ENCODE measurements around the gene SLC25A17.
"Not testable (repeated sequence)": the region's sequence is repeated elsewhere in the genome, so short reads cannot be mapped to it uniquely, and the experiment has no call there.

Gene SLC25A17

DNA sequence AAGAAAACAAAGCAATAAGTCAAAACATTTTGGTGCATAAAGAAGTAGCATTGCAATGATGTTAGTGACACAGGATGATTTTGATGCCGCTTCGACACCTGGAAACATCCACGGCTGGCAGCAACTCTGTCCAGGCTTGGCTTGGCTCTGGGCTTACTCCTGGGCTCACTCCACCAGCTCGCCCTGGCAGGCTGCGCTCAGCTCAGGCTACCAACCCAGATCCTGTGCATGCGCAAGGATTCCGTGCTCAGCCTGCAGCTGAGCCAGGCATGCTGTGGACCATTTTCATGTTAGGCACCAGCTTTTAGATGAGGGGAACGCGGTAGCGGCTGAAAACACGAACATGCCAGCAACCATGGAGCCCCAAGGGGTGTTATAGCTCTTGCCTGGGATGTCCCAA lies 66.0 kb downstream of the SLC25A17 start:
- no peak for ATAC-seq

DNA sequence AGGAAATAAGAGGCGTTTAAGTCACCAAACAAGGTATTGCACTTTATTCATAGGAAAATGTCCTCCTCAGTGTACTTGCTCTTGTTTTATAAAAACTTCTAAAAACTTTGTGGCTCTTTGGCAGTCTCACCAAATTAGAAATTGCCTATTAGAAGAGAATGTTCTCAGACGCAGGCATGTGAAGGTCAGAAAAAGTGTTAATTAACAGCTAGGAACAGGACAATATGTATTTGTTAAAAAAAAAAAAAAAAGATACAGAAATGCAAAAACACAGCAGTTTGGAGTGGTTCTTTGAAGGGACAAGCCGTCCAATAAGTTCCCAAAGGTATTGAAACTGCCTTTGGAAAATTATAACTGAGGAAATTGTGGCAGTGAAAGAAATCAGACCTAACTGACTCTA lies 67.9 kb downstream of the SLC25A17 start:
- no peak for ATAC-seq

DNA sequence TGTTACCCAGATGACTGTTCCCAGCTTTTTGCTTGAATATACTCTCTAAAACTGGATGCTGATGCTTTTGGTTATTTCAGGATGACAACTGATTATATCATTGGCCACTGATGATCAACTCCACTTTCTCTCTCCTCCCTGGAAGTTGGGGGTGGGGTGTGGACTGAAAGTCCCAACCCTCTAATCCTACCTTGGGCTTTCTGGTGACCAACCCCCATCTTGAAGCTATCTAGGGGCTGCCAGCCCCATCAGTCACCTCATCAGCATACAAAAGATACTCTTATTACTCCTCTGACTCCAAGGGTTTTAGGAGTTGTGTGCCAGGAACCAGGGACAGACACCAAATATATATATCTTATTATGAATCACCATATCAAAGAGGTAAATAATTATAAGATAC lies 69.3 kb downstream of the SLC25A17 start:
- ATAC-seq = no peak

DNA sequence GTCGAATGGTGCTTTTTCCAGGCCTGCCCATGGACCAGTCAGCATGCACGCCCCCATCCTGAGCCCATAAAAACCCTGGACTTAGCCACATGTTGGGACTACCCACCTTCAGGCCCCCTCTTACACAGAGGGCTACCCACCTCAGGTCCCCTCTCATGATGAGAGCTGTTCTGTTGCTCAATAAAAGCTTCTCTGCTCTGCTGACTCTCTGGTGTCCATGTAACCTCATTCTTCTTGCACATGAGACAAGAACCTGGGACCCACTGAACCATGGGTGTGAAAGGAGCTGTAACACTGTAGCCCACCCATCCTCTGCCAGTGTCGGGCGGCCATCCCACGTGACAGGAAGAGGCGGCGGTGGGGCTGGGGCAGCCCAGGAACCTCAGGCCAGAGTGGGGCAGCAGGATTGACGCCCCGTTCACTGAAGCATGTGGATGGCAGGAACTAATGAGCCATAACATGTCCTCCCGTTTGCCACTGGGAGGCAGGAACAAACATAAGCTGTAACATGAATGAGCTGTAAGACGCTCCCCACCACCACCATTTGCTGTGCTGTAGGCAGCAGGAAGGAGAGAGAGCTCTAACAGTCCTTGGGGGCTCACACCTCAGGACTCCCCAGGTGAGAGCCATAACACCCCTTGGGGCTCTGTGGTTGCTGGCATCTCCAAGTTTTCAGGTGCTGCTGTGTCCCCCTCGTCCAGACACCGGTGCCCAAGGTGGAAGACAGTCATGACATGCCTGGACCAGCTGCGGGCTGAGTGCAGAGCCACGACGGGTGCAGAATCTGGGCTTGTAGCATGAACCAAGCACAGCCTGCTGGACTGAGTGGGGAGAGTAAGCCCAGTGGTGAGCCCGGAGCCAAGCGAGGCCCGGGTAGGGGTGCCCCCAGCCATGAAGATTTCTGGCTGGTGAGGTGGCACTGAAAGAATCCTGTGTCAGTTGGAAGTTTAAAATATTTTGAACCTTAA lies 70.5 kb downstream of the SLC25A17 start:
- no peak for ATAC-seq

DNA sequence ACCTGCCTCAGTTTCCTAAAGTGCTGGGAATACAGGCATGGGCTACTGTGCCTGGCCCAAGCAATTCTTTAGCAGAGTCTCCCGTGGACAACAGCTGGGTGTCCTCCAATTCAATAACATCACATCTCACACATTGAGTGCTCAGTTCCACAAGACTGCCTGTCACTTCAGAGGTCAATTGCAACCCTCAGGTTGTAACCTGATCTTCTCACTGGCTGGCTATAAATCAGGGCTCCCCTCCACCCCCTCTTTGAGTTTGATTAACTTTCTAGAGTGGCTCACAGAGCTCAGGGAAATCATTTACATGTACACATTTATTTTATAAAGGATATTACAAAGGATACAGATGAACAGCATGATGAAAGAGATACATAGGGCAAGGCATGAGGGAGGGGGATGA lies 71.8 kb downstream of the SLC25A17 start:
- no peak for ATAC-seq

DNA sequence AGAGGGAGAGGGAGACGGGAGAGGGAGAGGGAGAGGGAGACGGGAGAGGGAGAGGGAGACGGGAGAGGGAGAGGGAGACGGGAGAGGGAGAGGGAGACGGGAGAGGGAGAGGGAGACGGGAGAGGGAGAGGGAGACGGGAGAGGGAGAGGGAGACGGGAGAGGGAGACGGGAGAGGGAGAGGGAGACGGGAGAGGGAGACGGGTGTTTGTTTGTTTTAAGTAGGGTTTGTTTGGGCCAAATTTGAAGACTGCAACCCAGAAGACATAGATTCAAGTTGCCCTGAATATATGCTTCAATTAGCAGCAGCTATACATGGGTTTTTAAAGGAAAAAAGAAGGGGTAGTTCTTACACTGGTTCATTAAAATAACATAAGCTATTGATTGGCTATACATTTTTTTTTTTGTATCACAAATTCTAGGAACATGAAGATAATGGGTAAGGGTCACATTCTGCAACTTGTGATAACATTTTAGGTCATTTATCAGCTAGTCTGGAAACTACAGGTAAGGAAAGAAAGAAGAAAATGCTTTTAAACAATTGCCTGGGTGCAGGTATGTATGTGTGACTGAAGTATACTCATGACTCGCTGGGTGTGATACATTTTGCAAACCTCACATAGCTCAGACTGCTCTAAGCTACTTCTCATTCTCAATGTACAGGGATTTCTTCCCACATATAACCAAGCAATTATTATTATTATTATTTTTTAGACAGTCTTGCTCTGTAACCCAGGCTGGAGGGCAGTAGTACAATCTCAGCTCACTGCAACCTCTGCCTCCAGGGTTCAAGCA lies 72.5 kb downstream of the SLC25A17 start:
- peak in 1 of 2 donors; percentile 56 for ATAC-seq

DNA sequence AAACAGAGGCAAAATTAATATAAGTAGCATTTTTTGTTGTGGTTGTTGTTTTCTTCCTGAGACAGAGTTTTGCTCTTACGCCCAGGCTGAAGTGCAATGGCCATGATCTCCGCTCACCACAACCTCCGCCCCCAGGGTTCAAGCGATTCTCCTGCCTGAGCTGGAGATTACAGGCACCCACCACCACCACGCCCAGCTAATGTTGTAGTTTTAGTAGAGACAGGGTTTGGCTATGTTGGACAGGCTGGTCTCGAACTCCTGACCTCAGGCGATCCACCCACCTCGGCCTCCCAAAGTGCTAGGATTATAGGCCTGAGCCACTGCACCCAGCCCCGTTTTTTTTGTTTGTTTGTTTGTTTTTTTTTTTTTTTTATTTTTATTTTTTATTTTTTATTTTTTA lies 75.4 kb downstream of the SLC25A17 start:
- ATAC-seq = no peak

DNA sequence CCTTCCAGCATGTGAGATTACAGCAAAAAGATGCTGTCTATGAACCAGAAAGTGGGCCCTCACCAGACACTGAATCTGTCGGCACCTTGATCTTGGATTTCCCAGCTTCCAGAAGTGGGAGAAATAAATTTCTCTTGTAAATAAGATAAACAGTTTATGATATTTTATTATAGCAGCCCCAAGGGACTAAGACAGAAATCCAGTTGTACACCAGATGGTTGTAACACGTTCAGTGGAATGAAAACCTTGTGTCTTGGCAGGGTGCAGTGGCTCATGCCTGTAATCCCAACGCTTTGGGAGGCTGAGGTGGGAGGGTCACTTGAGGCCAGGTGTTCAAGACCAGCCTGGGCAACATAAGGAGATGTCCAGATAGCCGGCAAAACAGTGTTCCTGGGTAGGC lies 78.0 kb downstream of the SLC25A17 start:
- ATAC-seq = no peak

DNA sequence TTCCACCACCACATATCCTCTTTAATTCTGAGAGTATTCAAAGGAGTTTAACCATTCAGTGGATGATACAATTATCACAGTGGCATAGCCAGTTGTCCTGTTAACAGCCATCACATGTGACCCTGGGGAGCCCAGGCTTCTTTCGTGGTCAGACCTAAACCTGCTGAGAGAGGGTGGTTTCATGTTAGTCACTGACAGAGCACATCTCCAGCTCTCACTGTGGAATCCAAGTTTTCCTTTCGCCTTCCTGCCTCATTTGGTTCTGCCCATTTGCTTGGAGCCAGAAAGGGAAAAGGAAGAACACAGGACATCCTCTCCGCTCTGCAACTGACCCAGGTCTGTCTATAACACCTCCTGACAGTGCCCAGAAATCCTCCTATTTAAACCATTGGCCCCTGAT lies 79.4 kb downstream of the SLC25A17 start:
- ATAC-seq = no peak

DNA sequence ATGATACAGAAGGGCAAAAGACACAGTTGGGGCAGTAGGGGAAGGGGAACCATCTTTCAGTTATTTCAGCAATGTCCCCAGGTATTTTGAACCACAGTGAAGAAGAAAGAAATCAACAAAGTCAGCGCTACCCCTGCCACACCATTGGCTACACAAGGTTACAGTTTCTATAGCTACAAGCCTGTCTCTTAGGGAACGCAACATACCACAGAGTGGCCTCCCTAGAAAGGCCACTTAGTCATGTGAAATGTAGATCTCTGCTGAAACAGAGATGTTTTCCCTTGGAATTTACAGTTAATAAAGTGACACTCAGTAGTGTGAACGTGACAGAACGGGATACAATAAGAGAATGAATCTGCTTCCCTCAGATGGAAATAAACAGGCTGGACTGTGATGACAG lies 85.2 kb downstream of the SLC25A17 start:
- ATAC-seq = no peak

DNA sequence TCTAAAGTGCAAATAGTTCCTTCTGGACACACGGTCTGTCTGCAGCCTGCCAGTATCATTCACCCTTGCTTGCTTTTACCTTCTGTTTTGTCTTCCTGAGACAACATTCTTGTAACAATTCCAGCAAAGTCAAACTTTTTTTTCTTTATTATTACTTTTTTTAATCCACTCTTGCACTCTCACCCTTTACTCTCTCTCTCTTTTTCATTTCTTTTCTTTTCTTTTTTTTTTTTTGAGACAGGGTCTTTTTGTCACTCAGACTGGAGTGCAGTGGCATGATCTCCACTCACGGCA lies 86.2 kb downstream of the SLC25A17 start:
- no peak for ATAC-seq

DNA sequence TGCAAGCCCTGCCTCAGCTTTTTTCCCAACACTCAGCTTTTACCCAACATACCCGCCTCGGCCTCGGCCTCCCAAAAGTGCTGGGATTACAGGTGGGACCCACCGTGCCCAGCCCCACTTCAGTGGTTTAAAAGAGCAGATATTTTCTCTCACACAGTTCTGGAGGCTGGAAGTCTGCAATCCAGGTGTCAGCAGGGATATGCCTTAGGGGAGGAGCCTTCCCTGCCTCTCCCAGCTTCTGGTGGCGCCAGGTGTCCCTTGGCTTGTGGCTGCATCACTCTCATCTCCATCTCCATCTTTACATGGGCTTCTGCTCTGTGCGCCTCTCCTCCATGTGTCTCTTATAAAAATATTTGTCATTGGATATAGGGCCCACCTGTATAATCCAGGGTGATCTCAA lies 89.9 kb downstream of the SLC25A17 start:
- no peak for ATAC-seq

DNA sequence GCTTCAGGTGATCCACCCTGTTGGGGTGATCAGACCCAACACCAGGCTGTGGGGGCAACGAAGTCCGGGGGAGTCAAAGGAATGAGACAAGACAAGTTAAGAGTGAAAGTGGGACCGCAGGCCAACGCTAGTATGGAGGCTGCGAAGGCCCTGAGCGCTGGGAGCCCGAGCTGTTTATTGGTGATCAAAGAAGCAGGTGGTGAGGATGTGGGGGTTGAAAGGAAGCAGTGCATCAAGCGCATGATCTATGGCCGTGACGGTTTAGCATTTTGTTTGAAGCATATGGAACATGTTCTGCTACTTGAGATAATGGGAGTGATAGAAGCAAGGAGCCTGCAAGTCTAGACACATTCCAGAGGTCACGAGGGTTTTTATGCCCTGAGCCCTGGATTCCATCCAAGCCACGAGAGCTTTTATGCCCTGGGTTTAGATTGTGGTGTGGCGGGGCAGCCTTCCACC lies 90.4 kb downstream of the SLC25A17 start:
- peak in 1 of 2 donors; percentile 27 for ATAC-seq

DNA sequence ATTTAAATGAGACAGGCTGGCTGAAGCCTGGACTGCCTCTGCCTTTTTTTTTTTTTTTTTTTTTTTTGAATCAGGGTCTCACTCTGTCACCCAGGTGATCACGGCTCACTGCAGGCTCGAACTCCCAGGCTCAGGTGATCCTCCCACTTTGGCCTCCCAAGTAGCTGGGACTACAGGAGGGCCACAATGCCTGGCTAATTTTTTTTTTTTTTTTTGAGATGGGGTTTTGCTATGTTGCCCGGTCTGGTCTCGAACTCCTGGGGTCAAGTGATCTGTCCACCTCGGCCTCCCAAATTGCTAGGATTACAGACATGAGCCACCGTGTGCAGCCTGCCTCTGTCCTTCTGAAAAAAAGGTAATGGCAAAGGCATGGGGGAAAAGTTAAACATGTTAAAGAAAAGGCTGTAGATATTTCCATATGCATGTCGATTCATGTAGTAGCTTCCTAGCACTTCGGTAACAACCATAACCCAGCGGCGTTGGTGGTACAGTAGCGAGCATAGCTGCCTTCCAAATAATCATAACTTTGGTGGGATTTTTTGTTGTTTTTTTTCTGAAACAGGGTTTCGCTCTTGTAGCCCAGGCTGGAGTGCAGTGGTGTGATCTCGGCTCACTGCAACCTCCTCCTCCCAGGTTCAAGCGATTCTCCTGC lies 91.1 kb downstream of the SLC25A17 start:
- no peak for ATAC-seq

DNA sequence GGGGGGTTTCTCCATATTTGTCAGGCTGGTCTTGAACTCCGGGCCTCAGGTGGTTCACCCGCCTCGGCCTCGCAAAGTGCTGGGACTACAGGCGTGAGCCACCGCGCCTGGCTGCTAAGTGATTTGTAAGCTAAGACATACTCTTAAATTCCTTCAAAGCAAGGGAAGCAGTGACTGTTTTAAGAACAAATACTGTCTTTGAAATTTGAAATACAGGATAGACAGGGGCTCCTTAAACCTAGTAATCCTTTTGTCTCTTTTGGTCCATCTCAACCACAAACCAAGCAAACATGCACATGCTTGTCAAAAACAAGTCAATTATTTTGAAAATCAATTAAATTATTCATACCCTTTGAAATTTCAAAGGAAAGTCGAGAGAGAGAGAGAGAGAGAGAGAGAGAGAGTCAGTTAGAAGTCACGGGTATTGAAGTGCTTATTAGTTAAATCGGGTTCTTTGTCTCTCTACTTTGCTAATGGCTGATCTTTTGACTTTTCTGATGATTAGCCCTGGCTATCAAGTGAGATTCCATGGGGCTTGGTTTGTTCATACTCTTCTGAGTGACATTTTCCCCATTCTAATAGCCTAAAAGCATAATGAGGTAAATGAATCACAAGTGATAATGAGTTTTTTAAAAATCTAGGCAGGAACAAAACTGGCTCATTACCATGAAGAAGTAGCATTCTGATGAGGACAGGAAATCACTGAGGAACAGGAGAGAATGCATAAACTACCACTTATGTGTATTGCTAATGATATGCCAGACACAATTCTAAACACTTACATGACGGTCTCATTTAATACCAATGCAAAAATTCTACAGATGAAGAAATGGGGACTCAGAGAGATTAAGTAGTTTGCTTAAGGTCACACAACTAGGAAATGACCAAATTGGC lies 91.8 kb downstream of the SLC25A17 start:
- ATAC-seq = peak; percentile 45 to 49

DNA sequence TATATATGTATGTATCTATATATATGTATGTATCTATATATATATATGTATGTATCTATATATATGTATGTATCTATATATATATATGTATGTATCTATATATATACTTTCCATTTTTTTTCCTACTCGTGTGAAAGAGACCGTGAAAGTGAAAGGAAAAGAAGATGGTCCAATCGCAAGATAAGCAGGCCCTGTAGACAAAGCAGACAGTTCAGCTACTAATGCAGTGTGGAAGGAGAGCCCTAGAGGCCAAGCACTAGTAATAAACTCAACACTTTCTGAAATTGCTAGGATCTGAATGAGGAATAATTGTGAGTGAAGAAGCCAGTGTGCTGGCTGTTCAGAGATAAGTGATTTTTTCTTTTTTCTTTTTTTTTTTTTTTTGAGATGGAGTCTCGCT lies 92.6 kb downstream of the SLC25A17 start:
- ATAC-seq = peak; percentile 55 to 66

DNA sequence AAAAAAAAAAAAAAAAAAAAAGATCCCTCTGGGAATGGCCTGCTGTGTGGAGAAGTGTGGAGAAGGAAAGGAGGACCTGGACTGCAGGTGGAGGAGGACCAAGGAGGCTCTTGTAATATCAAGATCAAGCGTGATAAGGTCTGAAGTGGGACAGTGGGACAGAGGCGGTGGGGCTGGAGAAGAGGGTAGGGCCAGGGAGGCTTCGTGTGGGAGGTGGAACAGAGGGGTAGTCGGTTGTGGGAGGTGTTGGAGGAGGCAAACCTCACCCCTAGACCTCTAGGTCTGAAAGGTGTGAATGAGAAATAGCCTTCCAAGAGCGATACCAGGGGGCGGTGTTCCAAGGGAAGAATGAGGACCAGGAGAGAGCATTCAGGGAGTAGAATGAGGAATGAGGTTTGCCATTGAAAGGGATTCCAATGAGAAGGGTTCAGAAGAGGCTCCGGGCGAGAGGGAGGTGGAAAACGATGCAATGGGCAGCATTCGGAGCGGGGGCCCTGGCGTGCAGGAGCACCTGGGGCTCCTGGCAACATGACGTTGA lies 95.7 kb downstream of the SLC25A17 start:
- ATAC-seq = no peak

DNA sequence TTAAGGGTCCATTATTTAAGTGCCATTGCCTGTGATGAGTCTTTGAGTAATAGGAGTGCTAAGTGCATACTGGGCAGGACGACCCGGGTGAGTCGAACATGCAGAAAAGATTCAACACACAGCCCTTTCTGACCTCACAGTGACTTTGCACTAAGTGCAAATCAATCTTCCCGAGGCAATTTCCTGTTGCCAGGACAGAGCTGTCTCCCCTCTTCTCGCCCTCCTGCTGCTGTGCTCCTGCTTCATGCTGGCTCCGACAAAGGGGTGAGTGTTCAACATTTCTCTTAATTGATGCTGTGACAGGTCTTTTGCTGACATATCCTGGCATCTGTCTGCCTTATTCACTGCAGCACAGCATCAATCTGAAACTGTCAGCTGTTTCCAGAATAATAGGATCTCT lies 97.9 kb downstream of the SLC25A17 start:
- ATAC-seq = no peak

DNA sequence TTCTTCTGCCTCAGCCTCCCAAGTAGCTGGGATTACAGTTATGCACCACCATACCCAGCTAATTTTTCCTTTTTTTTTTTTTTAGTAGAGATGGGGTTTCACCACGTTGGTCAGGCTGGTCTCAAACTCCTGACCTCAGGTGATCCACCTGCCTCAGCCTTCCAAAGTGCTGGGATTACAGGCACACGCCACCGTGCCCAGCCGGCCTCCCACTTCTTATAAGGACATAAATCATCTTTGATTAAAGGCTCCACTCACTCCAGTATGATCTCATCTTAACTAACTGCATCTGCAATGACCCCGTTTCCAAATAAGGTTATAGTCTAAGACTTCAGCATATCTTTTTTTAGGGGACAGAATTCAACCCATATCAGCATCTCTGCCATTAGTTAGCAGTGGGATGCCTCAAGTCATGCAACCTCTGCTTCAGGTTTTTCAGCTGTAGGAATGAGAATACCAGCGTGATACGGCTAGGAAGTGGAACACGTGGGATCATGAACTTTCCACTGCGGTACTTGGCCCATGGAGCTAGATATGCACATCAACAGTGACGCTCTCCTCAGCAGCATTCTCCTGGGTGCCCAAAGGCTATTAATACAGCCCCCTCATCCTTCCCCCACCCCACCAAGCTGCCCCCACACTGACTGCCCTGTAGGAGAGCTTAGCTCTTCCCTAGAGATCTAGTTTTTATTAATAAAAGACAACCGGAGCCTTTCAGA lies 98.4 kb downstream of the SLC25A17 start:
- ATAC-seq = no peak

DNA sequence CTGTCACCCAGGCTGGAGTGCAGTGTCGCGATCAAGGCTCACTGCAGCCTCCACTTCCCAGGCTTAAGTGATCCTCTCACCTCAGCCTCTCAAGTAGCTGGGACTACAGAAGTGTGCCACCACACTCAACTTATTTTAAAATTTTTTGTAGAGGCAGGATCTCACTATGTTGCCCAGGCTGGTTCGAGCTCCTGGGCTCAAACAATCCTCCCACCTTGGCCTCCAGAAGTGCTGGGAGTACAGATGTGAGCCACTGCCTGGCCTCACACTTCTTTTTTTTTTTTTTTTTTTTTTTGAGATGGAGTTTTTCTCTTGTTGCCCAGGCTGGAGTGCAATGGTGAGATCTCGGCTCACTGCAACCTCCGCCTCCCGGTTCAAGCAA lies 99.0 kb downstream of the SLC25A17 start:
- not testable (repeated sequence) for ATAC-seq
